Measurements from ENCODE around the gene SLCO3A1.

SLCO3A1 gene

GRCh38 chr15:91980502-91981267 lies 127.2 kb downstream of the SLCO3A1 start:
- no peak overlapping the region for H2AFZ ChIP-seq (ENCODE audit: low read depth, low read length)
- H3K9me3 ChIP-seq (ENCODE audit: insufficient read depth, low read length), result no peaks in the 10 kb centered on the region
- peaks cover 69% of the 10 kb centered on the region for H3K27me3 ChIP-seq (ENCODE audit: low read depth, low read length)
- H3K4me2 ChIP-seq (ENCODE audit: low read length), result no peak overlapping the region
- no peaks in the 10 kb centered on the region for H3K79me2 ChIP-seq (ENCODE audit: low read length)
- no peaks in the 10 kb centered on the region for H4K20me1 ChIP-seq (ENCODE audit: insufficient read depth, low read length)
- no peak overlapping the region for H3K27ac ChIP-seq (ENCODE audit: low read length)
- H3K36me3 ChIP-seq (replicated peaks; ENCODE audit: low read depth, low read length), result no peaks in the 10 kb centered on the region
- no peak overlapping the region for H3K4me3 ChIP-seq (ENCODE audit: low read length)
- H3K4me1 ChIP-seq (ENCODE audit: low read length), result no peaks in the 10 kb centered on the region
- no peak overlapping the region for H3K9ac ChIP-seq (ENCODE audit: low read length)
- TF ChIP-seq CTCF (IDR thresholded peaks at IDR 0.05; ENCODE audit: low read depth, low read length) (no peak), EZH2phosphoT487 (IDR thresholded peaks at IDR 0.05; ENCODE audit: low read depth) (no peak)

GRCh38 chr15:91981821-91982800 lies 128.6 kb downstream of the SLCO3A1 start:
- Histone ChIP-seq H3K36me3 (replicated peaks; ENCODE audit: low read depth, low read length) (no peaks in the 10 kb centered on the region), H3K9ac (ENCODE audit: low read length) (no peak overlapping the region), H3K27me3 (ENCODE audit: low read depth, low read length) (peaks cover 68% of the 10 kb centered on the region), H3K4me1 (ENCODE audit: low read length) (no peaks in the 10 kb centered on the region), H2AFZ (ENCODE audit: low read depth, low read length) (no peak overlapping the region), H3K79me2 (ENCODE audit: low read length) (no peaks in the 10 kb centered on the region), H3K9me3 (ENCODE audit: insufficient read depth, low read length) (no peaks in the 10 kb centered on the region), H4K20me1 (ENCODE audit: insufficient read depth, low read length) (no peaks in the 10 kb centered on the region), H3K27ac (ENCODE audit: low read length) (no peak overlapping the region), H3K4me2 (ENCODE audit: low read length) (no peak overlapping the region), H3K4me3 (ENCODE audit: low read length) (no peak overlapping the region)
- no peak for TF ChIP-seq EZH2phosphoT487 (IDR thresholded peaks at IDR 0.05; ENCODE audit: low read depth)
- TF ChIP-seq CTCF (IDR thresholded peaks at IDR 0.05; ENCODE audit: low read depth, low read length), result peak; percentile 42

DNA sequence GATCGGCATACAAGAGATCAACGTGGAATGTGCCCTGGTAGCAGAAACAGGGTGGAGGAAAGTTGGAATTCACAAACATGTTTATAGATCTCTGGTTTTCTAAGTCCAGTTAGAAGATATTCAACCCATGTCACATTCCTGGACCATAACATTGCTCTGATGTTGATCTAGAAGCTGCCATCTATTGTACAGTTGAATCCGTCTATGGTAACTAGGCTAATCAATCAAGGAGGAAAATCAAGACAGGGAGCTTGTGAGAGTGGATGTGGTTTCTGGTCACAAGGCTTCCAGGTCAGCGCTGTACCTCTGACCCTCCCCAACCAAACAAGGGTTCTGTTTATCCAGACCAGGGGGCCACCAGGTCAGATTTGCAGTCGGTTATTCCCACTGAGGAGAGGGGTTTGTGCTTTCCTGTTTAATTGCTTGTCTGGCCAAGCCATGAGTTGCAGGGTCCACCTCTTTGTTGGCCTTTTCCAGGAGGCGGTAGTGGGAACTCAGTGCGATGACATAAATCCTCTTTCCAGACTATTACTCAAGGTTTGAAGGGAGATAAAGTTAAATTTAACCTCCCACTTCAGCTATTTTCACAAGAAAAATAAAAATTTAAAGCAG lies 130.3 kb downstream of the SLCO3A1 start:
- Histone ChIP-seq H3K27ac (ENCODE audit: low read length) (no peak overlapping the region), H3K9me3 (ENCODE audit: insufficient read depth, low read length) (no peaks in the 10 kb centered on the region), H3K79me2 (ENCODE audit: low read length) (no peaks in the 10 kb centered on the region), H3K27me3 (ENCODE audit: low read depth, low read length) (peaks cover 55% of the 10 kb centered on the region), H3K4me3 (ENCODE audit: low read length) (no peak overlapping the region), H3K9ac (ENCODE audit: low read length) (no peak overlapping the region), H4K20me1 (ENCODE audit: insufficient read depth, low read length) (no peaks in the 10 kb centered on the region), H3K4me2 (ENCODE audit: low read length) (no peak overlapping the region), H3K4me1 (ENCODE audit: low read length) (no peaks in the 10 kb centered on the region), H3K36me3 (replicated peaks; ENCODE audit: low read depth, low read length) (no peaks in the 10 kb centered on the region), H2AFZ (ENCODE audit: low read depth, low read length) (no peak overlapping the region)
- no peak for TF ChIP-seq EZH2phosphoT487 (IDR thresholded peaks at IDR 0.05; ENCODE audit: low read depth)
- TF ChIP-seq CTCF (IDR thresholded peaks at IDR 0.05; ENCODE audit: low read depth, low read length), result no peak

DNA sequence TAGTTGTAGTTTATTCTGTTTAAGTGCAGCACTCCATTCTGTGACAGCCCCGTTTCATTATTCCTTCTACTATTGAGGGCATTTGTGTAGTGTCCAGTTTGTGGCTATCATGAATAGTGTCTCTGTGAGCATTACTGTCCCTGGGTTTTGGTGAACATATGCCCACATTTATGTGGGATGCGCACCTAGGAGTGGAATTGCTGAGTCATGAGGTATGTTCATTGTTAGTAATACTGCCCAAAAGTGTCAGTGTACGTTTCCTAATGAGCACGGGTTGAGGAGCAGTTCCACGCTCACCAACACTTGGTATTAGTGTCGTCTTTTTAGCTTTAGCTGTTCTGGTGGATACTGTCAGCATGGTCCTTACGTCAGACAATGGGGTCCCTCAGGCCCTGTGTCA lies 131.8 kb downstream of the SLCO3A1 start:
- no peaks in the 10 kb centered on the region for H3K79me2 ChIP-seq (ENCODE audit: low read length)
- TF ChIP-seq EZH2phosphoT487 (IDR thresholded peaks at IDR 0.05; ENCODE audit: low read depth) (no peak), CTCF (IDR thresholded peaks at IDR 0.05; ENCODE audit: low read depth, low read length) (no peak)
- no peaks in the 10 kb centered on the region for H4K20me1 ChIP-seq (ENCODE audit: insufficient read depth, low read length)
- H3K4me1 ChIP-seq (ENCODE audit: low read length), result no peaks in the 10 kb centered on the region
- H3K4me2 ChIP-seq (ENCODE audit: low read length), result no peak overlapping the region
- H2AFZ ChIP-seq (ENCODE audit: low read depth, low read length), result no peak overlapping the region
- no peak overlapping the region for H3K27ac ChIP-seq (ENCODE audit: low read length)
- peaks cover 50% of the 10 kb centered on the region for H3K27me3 ChIP-seq (ENCODE audit: low read depth, low read length)
- no peak overlapping the region for H3K9ac ChIP-seq (ENCODE audit: low read length)
- H3K36me3 ChIP-seq (replicated peaks; ENCODE audit: low read depth, low read length), result no peaks in the 10 kb centered on the region
- H3K9me3 ChIP-seq (ENCODE audit: insufficient read depth, low read length), result no peaks in the 10 kb centered on the region
- no peak overlapping the region for H3K4me3 ChIP-seq (ENCODE audit: low read length)
